GM12872 (cell line): Measurements from ENCODE around the gene GAL3ST2.

Experiments used
- CTCF ChIP-seq: IDR thresholded peaks from 3 replicates; pipeline ENCODE4 v1.5.1; 2011; ENCODE audit warnings: low read depth, mild to moderate bottlenecking, low read length, moderate library complexity; ENCODE audit not compliant: insufficient read depth

GAL3ST2 gene

GRCh38 chr2:241813644-241814392 lies 37.2 kb downstream of the GAL3ST2 start:
- TF ChIP-seq CTCF: no peak

- no peak for TF ChIP-seq CTCF
These were observed 37.7 kb downstream of the GAL3ST2 start for GRCh38 chr2:241814393-241814642.

DNA sequence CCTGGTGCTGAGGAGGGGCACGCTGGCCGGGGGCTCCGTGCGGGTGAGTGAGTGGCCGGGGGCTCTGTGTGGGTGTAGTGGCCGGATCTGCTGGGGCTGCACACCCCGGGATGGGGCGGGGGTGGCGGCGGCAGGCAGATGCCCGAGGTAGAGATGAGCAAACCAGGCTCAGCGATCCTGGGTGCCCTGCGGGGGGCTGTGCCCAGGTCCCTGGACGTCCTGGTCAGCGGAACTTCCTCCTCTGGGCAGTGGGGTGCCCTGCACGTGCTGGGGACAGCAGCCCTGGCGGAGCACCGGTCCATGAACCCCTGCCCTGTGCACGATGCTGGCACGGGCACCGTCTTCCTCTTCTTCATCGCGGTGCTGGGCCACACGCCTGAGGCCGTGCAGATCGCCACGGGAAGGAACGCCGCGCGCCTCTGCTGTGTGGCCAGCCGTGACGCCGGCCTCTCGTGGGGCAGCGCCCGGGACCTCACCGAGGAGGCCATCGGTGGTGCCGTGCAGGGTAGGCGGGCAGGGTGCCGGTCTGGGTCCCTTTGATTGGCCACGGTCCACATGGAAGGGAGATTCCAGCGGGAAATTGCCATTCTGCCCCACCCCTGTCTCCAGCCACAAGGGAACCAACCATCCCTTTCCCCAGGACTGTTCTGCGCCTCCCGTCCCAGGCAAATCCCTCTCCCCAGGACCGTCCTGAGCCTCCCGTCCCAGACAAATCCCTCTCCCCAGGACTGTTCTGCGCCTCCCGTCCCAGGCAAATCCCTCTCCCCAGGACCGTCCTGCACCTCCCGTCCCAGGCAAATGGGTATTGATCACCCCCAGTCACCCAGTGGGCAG lies 38.2 kb downstream of the GAL3ST2 start:
- no peak for TF ChIP-seq CTCF

GRCh38 chr2:241815477-241816430 lies 39.1 kb downstream of the GAL3ST2 start:
- TF ChIP-seq CTCF: no peak

- TF ChIP-seq CTCF: no peak
These were observed 40.0 kb downstream of the GAL3ST2 start for GRCh38 chr2:241816431-241817121.

DNA sequence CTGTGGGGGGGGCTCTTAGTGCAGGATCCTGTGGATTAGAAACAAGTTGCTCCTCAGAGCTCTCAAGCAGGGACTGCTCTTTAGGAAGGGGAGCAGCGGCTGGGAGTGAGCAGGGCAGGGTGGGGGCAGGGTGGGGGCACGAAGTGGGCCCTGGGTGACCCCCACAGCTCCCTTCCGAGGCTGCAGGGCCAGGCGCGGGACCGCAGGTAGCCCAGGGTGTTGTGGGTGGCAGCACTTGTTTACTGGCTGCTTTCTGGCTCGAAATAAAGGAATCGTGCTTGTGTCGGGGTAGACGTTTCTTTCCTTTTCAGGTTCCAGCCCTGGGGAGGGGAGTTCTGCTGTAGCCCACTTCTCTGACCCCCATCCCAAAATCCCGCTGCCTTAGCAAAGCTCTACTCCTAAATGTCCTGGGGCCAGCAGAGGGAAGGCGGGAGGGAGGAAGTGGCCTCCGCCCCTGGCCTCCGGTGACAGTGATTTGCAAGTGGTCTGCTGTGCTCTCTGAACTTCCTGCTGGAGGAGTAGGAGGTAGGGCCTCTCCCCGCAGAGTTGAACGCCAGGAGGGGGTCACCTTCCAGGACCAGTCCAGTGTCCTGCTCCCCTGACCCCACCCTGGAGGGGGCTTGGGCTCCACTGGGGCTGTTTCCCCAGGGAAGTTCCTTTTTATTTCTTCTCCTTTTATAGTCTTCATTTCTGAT lies 40.7 kb downstream of the GAL3ST2 start:
- no peak for TF ChIP-seq CTCF
